GM23338 (cell line): ENCODE measurements around the gene TBC1D5. TPM values are rescaled to one million over a fixed set of nuclear protein-coding genes. Genes with fewer than 3 reads are reported as not detected.

ENCODE experiments used
- ATAC-seq: fragments of 200-7000 bp; cut with Tn5 transposase; 3 replicates; pipeline ENCODE4 v1.9.1; 2020
- DNase-seq: peaks from one replicate; pipeline ENCODE4 v3.0.0-alpha.2; 2015; ENCODE audit warnings: low spot score
- H2AFZ ChIP-seq: fragments of 200-600 bp; sonication (generic); 2 replicates; pipeline ENCODE4 v1.8.0; 2016; ENCODE audit warnings: antibody characterized with exemption, mild to moderate bottlenecking, moderate library complexity
- H3F3A ChIP-seq: fragments of 200-600 bp; sonication (generic); replicated peaks from 2 replicates; pipeline ENCODE4 v1.8.0; 2017; ENCODE audit warnings: antibody characterized with exemption, mixed run types, low read depth
- H3K27ac ChIP-seq: fragments of 200-600 bp; sonication (generic); 2 replicates; pipeline ENCODE4 v1.6.1; 2016; ENCODE audit warnings: low read depth
- H3K27me3 ChIP-seq: fragments of 200-600 bp; sonication (generic); 2 replicates; pipeline ENCODE4 v1.8.0; 2016; ENCODE audit warnings: mild to moderate bottlenecking, mixed run types, moderate library complexity; ENCODE audit not compliant: insufficient read depth
- H3K36me3 ChIP-seq: fragments of 200-600 bp; sonication (generic); 2 replicates; pipeline ENCODE4 v1.8.0; 2016; ENCODE audit warnings: mild to moderate bottlenecking; ENCODE audit not compliant: insufficient read depth
- H3K4me1 ChIP-seq: fragments of 200-600 bp; sonication (generic); 2 replicates; pipeline ENCODE4 v1.8.0; 2016; ENCODE audit warnings: mild to moderate bottlenecking, moderate library complexity; ENCODE audit not compliant: insufficient read depth
- H3K4me2 ChIP-seq: fragments of 200-600 bp; sonication (generic); 2 replicates; pipeline ENCODE4 v1.7.1; 2017; ENCODE audit warnings: mixed run types
- H3K4me3 ChIP-seq: fragments of 200-600 bp; sonication (generic); 2 replicates; pipeline ENCODE4 v1.6.1; 2016; ENCODE audit warnings: mixed run types
- H3K79me2 ChIP-seq: fragments of 200-600 bp; sonication (generic); replicated peaks from 2 replicates; pipeline ENCODE4 v1.8.0; 2017; ENCODE audit warnings: mild to moderate bottlenecking; ENCODE audit not compliant: insufficient read depth
- H3K9me2 ChIP-seq: fragments of 200-600 bp; sonication (generic); 2 replicates; pipeline ENCODE4 v1.8.0; 2017; ENCODE audit not compliant: insufficient read depth
- H4K20me1 ChIP-seq: fragments of 200-600 bp; sonication (generic); replicated peaks from 2 replicates; pipeline ENCODE4 v1.8.0; 2017; ENCODE audit warnings: mild to moderate bottlenecking; ENCODE audit not compliant: insufficient read depth
- H3K27ac Mint-ChIP-seq: 2 replicates; pipeline ENCODE4 v1.8.0; 2020; ENCODE audit warnings: inconsistent platforms, mild to moderate bottlenecking, moderate library complexity, mixed read lengths
- H3K27me3 Mint-ChIP-seq: 3 replicates; pipeline ENCODE4 v1.8.0; 2022; ENCODE audit warnings: low read depth, mild to moderate bottlenecking, moderate library complexity, mixed read lengths, inconsistent platforms; ENCODE audit not compliant: insufficient read depth, poor library complexity
- H3K36me3 Mint-ChIP-seq: 3 replicates; pipeline ENCODE4 v1.8.0; 2021; ENCODE audit warnings: low read depth, mild to moderate bottlenecking, inconsistent platforms, moderate library complexity, mixed read lengths
- H3K4me1 Mint-ChIP-seq: 3 replicates; pipeline ENCODE4 v1.8.0; 2020; ENCODE audit warnings: mild to moderate bottlenecking, inconsistent platforms, mixed read lengths
- H3K4me3 Mint-ChIP-seq: 3 replicates; pipeline ENCODE4 v1.8.0; 2021; ENCODE audit warnings: moderate library complexity, mild to moderate bottlenecking, inconsistent platforms, mixed read lengths
- H3K9me3 Mint-ChIP-seq: 3 replicates; pipeline ENCODE4 v1.8.0; 2020; ENCODE audit warnings: moderate library complexity, mild to moderate bottlenecking, inconsistent platforms, mixed read lengths
- CREB1 ChIP-seq: fragments of 250-450 bp; sonication (Bioruptor Pico); IDR thresholded peaks from 2 replicates; pipeline ENCODE4 v1.5.0; 2020; ENCODE audit warnings: low read depth, mild to moderate bottlenecking, moderate library complexity
- CTCF ChIP-seq, 2 experiments: fragments of 200-600 bp in 1 of 2; sonication (generic) in 1 of 2; conservative IDR thresholded peaks; 2 replicates each; pipeline versions ENCODE4 v1.5.1 to v1.6.1; 2016 to 2017; ENCODE audit warnings: antibody characterized with exemption in 2 of 2, low read depth in 2 of 2, mild to moderate bottlenecking in 2 of 2, moderate library complexity in 1 of 2
- ETS1 ChIP-seq: IDR thresholded peaks from 2 replicates; pipeline ENCODE4 v1.6.1; 2016; ENCODE audit warnings: antibody characterized with exemption
- EZH2 ChIP-seq: fragments of 200-600 bp; sonication (generic); IDR thresholded peaks from one replicate; pipeline ENCODE4 v1.8.0; 2017; ENCODE audit warnings: antibody characterized with exemption, mild to moderate bottlenecking, low read depth; ENCODE audit not compliant: unreplicated experiment
- EZH2phosphoT487 ChIP-seq: fragments of 200-600 bp; sonication (generic); IDR thresholded peaks from one replicate; pipeline ENCODE4 v1.8.1; 2018; ENCODE audit warnings: antibody characterized with exemption; ENCODE audit not compliant: unreplicated experiment
- NANOG ChIP-seq: IDR thresholded peaks from 2 replicates; pipeline ENCODE4 v1.6.1; 2016; ENCODE audit warnings: antibody characterized with exemption, borderline replicate concordance
- POLR2AphosphoS5 ChIP-seq: IDR thresholded peaks from 2 replicates; pipeline ENCODE4 v1.6.1; 2016; ENCODE audit warnings: antibody characterized with exemption, low read depth
- STAT1 ChIP-seq: IDR thresholded peaks from one replicate; pipeline ENCODE4 v1.6.1; 2016; ENCODE audit warnings: antibody characterized with exemption; ENCODE audit not compliant: unreplicated experiment
- ZNF114 ChIP-seq: fragments of 250-450 bp; sonication (Bioruptor Pico); IDR thresholded peaks from 2 replicates; pipeline ENCODE4 v1.5.0; 2020; ENCODE audit warnings: mild to moderate bottlenecking, moderate library complexity
- ZNF331 ChIP-seq: fragments of 250-450 bp; sonication (Bioruptor Pico); IDR thresholded peaks from 2 replicates; pipeline ENCODE4 v1.5.0; 2020; ENCODE audit warnings: low read depth, mild to moderate bottlenecking, moderate library complexity
- ZNF462 ChIP-seq: fragments of 250-450 bp; sonication (Bioruptor Pico); IDR thresholded peaks from 2 replicates; pipeline ENCODE4 v1.5.0; 2020; ENCODE audit warnings: mild to moderate bottlenecking, moderate library complexity
- polyA plus RNA-seq: library from polyadenylated mRNA; unstranded; fragments of >200 nt; fragmentation: Nextera tagmentation; extraction: Ambion mirVana; gene quantifications from 2 replicates; pipeline ENCODE4 v1.2.1, GENCODE V29; 2016
- total RNA-seq: library from RNA; depleted of rRNA; stranded (reverse); fragments of >200 nt; shearing (Covaris generic); gene quantifications from 2 replicates; pipeline ENCODE4 v1.2.3, GENCODE V29; 2014

The TBC1D5 gene
- total and polyA plus RNA-seq, 2 experiments from 2014 or later: 21.8 to 48.1 TPM

GRCh38 chr3:17219593-17219992, 522.8 kb downstream of the TBC1D5 start (continued):
- no peak for TF ChIP-seq ZNF462
- no peak for TF ChIP-seq POLR2AphosphoS5
- TF ChIP-seq ZNF114 (CRISPR knock-in tag): no peak
- TF ChIP-seq STAT1: no peak
- TF ChIP-seq CREB1 (CRISPR knock-in tag): no peak
- TF ChIP-seq ETS1: no peak
- no peak for TF ChIP-seq ZNF331 (CRISPR knock-in tag)
- no peak for TF ChIP-seq NANOG
- no peak for TF ChIP-seq EZH2phosphoT487

- H3K27ac Mint-ChIP-seq: no peak overlapping the region; the same call in 1 of the 2 replicates
- no peak overlapping the region for H3K4me3 Mint-ChIP-seq
- H3K36me3 Mint-ChIP-seq: no peaks in the 10 kb centered on the region
- H3K79me2 ChIP-seq: no peaks in the 10 kb centered on the region
- H3K27me3 Mint-ChIP-seq: no peaks in the 10 kb centered on the region
- no peak overlapping the region for H2AFZ ChIP-seq
- ATAC-seq: no peak
- no peaks in the 10 kb centered on the region for H3K9me3 Mint-ChIP-seq
- no peaks in the 10 kb centered on the region for H3K27me3 ChIP-seq
- no peaks in the 10 kb centered on the region for H4K20me1 ChIP-seq
- no peaks in the 10 kb centered on the region for H3K4me1 Mint-ChIP-seq
- H3K9me2 ChIP-seq: no peaks in the 10 kb centered on the region
- H3K27ac ChIP-seq: no peak overlapping the region
- H3F3A ChIP-seq: no peaks in the 10 kb centered on the region
- no peak overlapping the region for H3K4me2 ChIP-seq
- no peaks in the 10 kb centered on the region for H3K4me1 ChIP-seq
- no peaks in the 10 kb centered on the region for H3K36me3 ChIP-seq
- no peak overlapping the region for H3K4me3 ChIP-seq
- no peak for DNase-seq
- TF ChIP-seq EZH2 (no peak), CTCF (conservative IDR thresholded peaks at IDR 0.05; ENCODE audit: low read depth in 2 of 2) (no peak), STAT1 (no peak), ZNF331 (CRISPR knock-in tag) (no peak)
These were observed 523.8 kb downstream of the TBC1D5 start for GRCh38 chr3:17218587-17218986.
